ENCODE results near the gene FALEC. TPM values are rescaled to one million over a fixed set of nuclear protein-coding genes. Genes with fewer than 3 reads are reported as not detected.
A peak's percentile ranks its signal among the peaks of the same experiment; 100 is the strongest.

The FALEC gene
- total RNA-seq, 1 donor from 2014 or later = not detected

GRCh38 chr1:150534002-150534401 lies 18.4 kb downstream of the FALEC start:
- DNase-seq (ENCODE audit: low read depth) = no peak
- H3K4me3 ChIP-seq (ENCODE audit: low read depth, low read length) = no peak overlapping the region
- no peak for TF ChIP-seq CTCF (conservative IDR thresholded peaks at IDR 0.05; ENCODE audit: low read depth, low read length)

- no peak overlapping the region for H3K4me3 ChIP-seq (ENCODE audit: low read depth, low read length)
- no peak for TF ChIP-seq CTCF (conservative IDR thresholded peaks at IDR 0.05; ENCODE audit: low read depth, low read length)
- DNase-seq (ENCODE audit: low read depth) = no peak
Measured at GRCh38 chr1:150535511-150536287, 20.1 kb downstream of the FALEC start.

DNA sequence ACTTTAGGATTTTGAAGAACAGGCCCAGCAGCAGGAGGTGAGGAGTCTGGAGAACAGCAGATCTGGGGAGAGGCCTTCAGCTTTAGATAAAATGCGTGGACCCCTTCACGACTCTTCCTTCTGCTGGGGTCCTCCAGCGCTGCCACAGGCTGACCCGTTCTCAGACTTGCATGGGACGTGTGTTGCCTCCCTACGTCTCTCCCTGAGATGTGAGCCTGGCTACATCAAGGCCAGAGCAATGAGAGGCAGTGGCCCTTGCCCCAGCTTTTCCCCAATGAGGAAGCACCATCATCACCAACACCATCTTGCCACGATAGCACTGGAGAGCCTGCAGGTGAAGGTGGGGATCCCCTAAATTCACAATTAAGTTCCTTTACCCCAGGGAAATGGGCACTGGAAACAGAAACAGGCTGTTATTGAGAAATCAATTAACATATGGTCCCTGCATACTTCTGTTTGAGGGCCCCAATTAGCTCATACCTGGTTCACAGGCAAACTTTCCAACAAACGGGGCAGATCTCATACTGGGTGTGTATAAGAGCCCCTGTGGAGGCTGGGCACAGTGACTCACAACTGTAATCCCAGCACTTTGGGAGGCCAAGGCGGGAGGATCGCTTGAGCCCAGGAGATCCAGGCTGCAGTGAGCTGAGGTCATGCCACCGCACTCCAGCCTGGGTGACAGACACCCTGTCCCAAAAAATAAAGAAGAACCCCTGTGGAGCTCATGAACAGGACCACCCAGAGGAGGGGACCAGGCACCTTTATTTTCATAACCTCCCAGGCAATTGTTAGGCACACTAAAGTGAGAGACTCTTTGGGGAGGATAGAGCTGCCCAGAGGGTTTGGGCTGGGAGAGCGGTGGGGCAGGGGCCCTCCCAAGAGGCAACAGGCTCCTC lies 21.5 kb downstream of the FALEC start:
- no peak for TF ChIP-seq CTCF (conservative IDR thresholded peaks at IDR 0.05; ENCODE audit: low read depth, low read length)
- no peak for DNase-seq (ENCODE audit: low read depth)
- no peak overlapping the region for H3K4me3 ChIP-seq (ENCODE audit: low read depth, low read length)

- peak; percentile 25 for TF ChIP-seq CTCF (conservative IDR thresholded peaks at IDR 0.05; ENCODE audit: low read depth, low read length)
- H3K4me3 ChIP-seq (ENCODE audit: low read depth, low read length) = no peak overlapping the region
- DNase-seq (ENCODE audit: low read depth) = no peak
Measured at GRCh38 chr1:150537732-150538684, 22.5 kb downstream of the FALEC start.

GRCh38 chr1:150543500-150544143 lies 28.1 kb downstream of the FALEC start:
- DNase-seq (ENCODE audit: low read depth) = no peak
- H3K4me3 ChIP-seq (ENCODE audit: low read depth, low read length) = no peak overlapping the region
- no peak for TF ChIP-seq CTCF (conservative IDR thresholded peaks at IDR 0.05; ENCODE audit: low read depth, low read length)

DNA sequence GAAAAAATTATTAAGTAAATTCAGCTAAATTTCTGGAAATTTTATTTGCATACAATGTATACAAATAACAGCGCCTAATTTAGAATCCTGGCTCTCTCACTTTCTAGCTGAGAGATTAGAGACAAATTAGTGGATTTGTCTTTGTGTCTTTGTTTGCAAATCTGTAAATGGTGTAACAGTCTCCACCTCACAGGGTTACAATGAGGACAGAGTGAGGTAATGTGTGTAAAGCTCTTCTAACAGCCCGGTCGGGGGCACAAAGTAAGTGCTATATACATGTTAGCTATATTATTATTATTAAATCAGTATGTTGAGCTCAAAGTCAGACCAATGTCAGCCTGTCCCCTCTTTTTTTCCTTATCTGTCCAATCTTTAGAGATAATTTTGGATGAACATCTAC lies 28.7 kb downstream of the FALEC start:
- no peak for TF ChIP-seq CTCF (conservative IDR thresholded peaks at IDR 0.05; ENCODE audit: low read depth, low read length)
- no peak overlapping the region for H3K4me3 ChIP-seq (ENCODE audit: low read depth, low read length)
- DNase-seq (ENCODE audit: low read depth) = no peak
